Head of caudate nucleus (tissue), 42 donors: Measurements from ENCODE around the gene AP1AR.
"Not testable (repeated sequence)": the region's sequence is repeated elsewhere in the genome, so short reads cannot be mapped to it uniquely, and the experiment has no call there.

ENCODE experiments used
- DNase-seq, 42 donors: peaks; one replicate each; pipeline versions ENCODE4 v3.0.0 to v3.0.0-alpha.2; 2020 to 2021; ENCODE audit warnings: mixed read lengths in 7 of 42
- intact Hi-C: fragments of 100-400 bp; cut with DNase I; formaldehyde crosslinking; loops from one replicate; pipeline ENCODE4 v1.15.0; 2022

The AP1AR gene, protein sequence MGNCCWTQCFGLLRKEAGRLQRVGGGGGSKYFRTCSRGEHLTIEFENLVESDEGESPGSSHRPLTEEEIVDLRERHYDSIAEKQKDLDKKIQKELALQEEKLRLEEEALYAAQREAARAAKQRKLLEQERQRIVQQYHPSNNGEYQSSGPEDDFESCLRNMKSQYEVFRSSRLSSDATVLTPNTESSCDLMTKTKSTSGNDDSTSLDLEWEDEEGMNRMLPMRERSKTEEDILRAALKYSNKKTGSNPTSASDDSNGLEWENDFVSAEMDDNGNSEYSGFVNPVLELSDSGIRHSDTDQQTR

DNA sequence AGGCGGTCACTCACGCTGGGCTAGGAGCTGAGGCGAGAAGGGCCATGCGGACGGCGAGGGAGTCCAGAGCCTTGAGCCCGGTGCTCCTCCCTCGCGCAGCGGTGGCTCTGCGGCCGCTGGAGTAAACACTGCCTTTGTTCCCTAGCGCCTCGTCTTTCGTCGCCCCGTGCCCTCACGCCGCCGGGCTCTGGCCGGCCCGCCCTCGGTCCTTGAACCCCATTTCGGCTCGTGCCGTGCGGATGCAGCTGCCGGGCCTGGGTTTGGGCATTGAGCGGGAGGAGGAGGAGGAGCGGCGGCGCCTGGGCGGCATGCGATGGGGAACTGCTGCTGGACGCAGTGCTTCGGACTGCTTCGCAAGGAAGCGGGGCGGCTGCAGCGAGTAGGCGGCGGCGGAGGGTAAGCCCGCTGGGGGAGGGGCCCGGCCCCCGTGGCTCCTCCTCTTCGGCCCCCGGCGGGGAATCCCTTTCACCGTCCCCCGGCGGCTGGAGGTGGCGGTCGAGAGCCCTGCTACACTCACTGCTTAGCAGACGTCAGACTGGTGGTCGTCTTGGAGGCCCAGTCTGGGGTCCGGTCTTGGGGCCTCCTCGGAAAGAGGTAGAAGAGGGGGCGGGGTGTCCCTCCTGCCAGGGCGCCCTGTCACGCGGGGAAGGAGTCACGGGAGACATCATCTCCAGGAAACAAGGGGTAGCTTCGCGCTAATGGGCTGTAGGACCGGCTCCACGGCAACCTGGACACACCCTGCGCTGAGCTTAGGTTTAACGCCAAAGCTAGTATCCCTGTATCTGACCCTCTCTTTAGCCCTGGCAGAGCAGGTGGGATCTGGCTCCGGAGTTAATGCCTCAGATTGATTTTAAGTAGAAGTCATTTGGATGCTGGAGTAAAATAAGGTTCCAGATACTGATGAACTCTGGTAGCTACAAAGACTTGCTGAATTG is at the start of gene AP1AR:
TSS of gene AP1AR (plus strand) at position 9 of the 935 bp plus-strand sequence. CDS start at position 314, 305 bp downstream.
- DNase-seq = peak; percentile 36 to 90 (median 79)
- intact Hi-C loops = loop anchor here (5.0 kb wide), 1 partner anchor 85 kb away; the partner anchor contains the start of gene FAM241A

DNA sequence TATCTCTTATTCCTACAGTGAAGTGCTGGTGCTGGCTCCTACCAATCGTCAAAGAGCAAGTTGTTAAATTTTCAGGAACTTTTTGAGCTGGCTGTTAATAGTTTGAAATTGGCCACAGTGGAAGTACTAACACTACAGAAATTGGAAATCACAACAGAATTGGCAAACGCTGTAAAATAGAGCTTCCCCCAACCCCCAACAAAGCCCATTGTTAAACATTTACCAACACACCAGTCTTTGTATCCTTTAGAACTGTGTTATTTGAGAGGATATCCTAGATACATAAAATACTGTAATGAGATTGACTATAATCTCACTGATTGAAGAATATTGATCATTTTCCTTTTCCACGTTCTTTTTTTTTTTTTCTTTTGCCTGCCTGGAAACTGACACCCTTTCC is 49.0 kb upstream of the AP1AR start:
- DNase-seq = peak in 9 of 42 donors; percentile 7 to 58 (median 10)
- intact Hi-C loops = no loop called here

DNA sequence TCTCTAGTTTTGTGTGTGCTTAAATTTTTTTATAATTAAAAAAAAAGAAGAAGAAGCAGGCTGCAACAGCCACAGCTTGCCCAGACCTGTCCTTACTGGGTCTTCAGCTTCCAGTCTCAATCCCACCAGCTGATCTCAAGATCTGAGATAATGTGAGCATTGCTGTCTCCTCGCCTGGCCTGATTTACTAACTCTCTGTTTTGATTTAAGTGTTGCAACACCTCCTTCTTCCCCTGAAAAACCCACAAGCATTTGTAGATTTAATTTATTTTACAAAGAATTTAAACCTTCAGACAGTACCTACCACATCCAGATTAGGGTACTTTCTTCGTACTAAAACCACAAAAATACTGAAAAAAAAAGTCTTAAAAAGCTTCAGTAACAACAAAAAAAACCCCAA is 48.3 kb upstream of the AP1AR start:
- intact Hi-C loops = no loop called here
- no peak for DNase-seq

DNA sequence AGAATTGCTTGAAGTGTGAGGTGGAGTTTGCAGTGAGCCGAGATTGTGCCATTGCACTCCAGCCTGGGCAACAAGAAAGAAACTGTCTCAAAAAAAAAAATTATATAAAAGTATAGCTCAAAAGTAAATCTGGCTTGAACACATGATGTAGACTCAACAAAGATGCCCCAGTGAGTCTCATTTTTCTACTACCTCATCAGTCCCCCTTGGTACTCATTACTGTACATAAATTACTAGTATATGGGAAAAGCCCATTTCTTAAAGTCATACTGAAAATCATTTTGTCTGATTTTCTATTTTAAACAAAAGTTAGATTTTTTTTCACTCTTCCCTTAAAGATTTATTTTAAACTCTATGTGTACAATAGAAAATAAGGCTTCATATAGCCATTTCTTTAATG is 47.1 kb upstream of the AP1AR start:
- no peak for DNase-seq
- intact Hi-C loops = no loop called here

DNA sequence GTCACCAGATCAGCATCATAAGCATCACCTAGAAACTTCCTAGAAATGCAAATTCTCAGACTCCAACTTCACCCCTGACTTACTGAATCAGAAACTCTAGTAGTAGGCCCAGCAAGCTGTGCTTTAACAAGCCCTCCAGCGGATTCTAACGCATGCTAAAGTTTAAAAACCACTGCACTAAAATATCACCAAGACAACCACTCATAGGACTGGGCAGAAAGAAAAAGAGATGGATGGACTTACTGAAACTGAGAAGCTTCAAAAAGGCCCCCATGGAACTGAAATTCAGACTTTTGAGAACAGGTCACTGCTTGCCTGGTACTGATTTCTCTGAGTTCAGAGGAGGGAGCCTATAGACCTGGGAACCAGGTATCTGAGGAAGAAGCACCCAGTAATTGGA is 46.3 kb upstream of the AP1AR start:
- no peak for DNase-seq
- intact Hi-C loops = no loop called here

DNA sequence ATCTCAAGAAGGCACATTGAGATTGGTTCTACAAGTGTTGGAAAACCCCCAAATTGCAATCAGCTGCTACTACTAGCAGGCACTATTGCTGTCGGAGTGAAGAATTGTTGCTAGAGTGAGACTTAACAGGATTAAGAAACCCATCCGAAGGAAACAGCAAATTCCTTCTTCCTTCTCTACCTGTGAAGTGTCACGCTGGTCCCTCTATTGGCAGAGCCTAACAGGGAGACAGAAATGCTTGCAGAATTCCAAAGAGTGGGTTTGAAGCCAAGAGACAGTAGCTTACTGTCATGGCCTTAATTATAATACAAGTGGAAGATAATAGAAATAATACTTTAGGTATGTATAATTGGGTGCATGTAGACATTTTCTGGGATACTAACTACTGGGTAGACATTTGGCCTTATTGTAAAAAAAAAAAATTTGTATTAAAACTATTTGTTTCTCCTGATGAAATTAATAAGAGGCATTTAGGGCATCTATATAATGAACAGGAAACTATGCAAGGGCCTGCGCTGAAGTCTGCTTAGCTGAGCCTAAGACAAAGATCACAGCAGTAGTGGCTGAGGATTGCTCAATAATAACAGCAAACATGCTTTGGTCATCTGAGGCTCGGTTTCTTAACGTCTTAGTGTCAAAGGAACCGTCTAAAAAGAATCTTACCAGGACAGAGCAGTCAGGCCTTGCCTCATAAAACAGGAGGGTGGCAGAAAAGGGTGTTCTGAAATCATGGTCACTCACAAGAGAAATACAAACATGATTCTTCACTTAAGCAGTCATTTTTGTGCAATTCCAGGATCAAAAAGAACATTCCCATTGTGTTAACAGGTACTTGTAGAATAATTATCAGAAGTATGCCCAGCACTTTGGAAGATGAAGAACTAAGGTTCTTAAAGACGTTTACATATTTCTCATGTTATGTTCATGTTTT is 45.6 kb upstream of the AP1AR start:
- DNase-seq = no peak
- intact Hi-C loops = no loop called here

DNA sequence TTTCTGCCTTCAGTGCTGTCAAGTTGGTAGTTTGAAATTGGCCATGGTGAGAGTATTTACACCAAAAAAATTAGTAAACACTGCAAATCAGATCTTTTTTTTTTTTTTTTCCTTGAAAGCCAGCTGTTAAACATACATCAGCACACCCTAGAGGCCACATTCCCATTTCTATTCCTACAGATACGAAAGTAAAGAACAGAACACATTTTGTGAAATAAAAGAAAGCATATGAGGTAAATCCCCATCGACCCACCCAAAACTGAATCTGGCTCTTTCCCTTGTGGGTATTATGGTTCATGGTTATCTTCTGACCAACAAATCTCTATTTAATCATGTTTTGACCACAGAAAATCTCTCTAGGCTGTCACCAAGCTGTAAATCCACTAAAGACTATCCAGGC is 41.8 kb upstream of the AP1AR start:
- no peak for DNase-seq
- intact Hi-C loops = no loop called here

DNA sequence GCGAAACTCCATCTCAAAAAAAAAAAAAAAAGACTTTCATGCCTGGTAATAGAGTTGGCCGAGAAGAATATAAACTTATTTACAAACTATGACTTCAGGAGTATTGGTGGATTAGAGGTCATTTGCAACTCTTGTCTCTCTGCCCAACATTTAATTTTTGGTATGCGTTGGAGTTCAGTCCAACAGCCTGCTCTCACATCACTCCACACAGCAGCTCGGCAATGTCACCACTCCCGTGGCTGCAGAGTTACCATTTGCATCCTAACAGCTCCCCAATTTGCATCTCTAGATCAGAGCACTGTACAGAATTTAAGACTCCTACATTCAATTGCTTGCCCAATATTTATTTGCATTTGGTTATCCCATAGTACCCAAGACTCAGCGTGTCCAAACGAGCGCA is 40.9 kb upstream of the AP1AR start:
- no peak for DNase-seq
- intact Hi-C loops = no loop called here

DNA sequence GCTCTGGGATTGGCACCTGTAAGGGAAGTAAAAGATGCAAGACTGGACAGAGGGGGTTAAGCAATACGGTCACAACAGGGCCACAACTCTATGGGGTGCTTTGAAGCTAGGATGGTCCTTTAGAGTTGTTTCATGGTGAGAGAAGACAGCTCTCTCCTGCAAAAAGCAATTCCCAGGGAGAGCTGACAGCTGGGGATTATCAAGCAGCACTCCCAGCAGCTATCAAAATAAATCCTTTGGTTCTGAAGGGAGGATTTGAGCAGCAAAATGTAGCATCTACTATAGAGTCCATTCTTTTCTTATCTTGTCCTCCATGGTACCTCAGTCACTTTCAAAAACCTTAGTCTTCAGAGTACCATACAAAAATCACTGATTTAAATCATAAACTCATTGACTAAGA is 35.1 kb upstream of the AP1AR start:
- intact Hi-C loops = no loop called here
- DNase-seq = no peak

DNA sequence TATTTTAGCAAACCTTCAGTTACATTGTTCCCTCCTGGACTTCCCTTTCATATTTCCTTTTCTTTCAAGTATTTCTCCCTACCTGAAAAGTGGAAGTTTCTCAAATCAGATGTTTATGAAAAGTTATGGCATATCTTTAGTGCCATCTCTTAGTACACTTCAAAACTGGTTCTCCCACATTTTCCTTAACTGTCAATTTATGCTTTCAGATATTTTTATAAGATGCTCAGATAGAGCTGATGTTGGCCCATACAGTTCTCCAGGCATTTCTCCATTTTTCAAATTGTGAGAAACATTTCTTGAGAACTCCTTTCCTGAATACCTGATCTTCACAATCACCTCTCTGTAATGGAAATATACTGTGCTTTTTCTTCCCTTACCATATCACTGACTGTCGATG is 32.5 kb upstream of the AP1AR start:
- no peak for DNase-seq
- intact Hi-C loops = no loop called here

DNA sequence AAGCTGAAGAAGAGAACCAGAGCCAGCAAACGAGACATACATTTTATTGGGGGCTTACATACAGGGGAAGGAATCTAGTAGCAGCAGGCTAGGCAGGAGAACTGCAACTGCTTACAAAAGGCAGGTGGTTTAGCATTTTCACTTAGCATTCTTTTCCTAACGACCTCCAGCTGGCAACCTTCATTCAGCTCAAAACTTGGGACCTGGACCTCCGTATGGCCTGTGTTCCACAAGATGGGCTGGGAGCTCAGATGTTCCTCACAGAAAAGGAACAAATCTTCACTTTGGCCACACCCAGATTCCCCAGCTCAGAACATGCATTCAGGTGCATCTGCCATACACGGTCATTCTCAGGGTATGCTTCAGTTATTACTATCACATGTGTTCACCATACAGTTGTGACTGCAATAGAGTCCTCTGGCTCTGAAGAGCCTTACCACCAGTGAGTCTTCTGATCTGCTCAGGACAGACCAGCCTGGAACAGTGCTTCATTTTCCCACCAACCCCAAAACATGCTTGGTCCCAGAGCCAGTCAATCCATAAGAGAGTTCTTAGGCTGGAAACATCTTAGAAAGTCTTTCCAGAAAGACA is 29.6 kb upstream of the AP1AR start:
- no peak for DNase-seq
- intact Hi-C loops = no loop called here

DNA sequence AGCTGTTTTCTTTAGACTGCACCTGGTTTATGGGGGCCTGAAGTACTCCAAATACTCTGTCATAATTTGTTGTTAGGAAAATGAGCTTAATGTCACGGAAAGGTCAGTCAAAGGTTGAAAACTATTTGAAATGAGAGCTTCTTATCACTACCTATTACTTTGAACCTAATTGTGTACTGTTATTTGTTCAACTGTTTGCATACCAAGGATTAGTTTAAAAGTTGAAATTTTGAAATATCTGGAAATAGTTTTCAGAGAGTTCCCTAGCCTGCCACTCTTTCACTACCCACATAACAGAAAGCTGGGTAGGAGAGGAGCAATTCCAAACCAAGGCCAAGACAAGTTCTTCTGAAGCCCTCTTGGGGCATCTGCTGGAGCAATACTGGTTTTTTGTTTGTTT is 28.0 kb upstream of the AP1AR start:
- no peak for DNase-seq
- intact Hi-C loops = no loop called here

DNA sequence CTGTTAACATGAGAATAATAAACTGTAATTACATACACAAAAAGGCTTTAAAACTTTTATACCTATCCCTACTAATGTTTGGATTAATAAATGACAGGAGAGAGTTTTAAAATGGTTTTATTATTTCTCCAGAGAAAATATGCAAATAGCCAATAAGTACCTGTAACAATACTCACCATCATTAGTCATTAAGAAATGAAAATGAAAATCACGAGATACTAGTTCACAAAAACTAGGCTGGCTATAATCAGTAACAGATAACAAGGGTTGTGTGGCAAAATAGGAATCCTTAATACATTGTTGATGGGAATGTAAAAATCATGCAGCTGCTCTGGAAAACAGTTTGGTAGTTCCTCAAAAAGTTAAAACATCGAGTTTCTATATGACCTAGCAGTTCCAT is 25.2 kb upstream of the AP1AR start:
- intact Hi-C loops = no loop called here
- DNase-seq = no peak

DNA sequence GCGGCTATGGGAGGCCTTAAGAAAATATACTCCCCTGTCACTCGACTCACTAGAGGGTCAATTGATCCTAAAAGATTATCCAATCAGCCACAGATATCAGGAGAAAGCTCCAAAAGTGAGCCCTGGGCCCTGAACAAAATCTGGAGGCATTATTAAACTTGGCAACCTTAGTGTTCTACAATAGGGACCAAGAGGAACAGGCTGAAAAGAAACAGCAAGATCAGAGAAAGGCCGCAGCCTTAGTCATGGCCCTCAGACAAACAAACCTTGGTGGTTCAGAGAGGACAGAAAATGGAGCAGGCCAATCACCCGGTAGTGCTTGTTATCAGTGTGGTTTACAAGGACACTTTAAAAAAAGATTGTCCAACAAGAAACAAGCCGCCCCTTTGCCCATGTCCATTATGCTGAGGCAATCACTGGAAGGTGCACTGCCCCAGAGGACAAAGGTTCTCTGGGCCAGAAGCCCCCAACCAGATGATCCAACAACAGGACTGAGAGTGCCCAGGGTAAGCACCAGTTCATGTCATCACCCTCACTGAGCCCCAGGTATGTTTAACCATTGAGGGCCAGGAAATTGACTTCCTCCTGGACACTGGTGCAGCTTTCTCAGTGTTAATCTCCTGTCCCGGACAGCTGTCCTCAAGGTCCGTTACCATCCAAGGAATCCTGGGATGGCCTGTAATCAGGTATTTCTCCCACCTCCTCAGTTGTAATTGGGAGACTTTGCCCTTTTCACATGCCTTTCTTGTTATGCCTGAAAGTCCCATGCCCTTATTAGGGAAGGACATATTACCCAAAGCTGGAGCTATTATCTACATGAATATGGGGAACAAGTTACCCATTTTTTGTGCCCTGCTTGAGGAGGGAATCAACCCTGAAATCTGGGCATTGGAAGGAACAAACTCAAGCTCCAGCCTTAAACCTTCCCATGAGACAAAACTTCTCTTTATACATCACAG is 23.2 kb upstream of the AP1AR start:
- DNase-seq, intact Hi-C loops: not testable (repeated sequence)

DNA sequence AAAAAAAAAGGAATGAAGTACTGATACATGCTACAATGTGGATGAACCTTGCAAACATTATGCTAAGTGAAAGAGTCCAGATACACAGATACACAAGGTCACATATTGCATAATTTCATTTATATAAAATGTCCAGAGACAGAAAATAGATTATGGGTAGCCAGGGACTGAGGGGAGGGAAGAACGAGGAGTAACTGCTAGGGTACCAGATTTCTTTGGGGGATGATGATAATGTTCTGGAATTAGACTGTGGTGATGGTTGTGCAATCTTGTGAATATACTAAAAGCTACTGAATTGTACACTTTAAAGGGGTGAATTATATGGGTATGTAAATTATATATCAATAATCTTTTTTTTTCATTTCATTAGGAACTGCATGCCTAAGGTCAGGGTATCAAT is 20.8 kb upstream of the AP1AR start:
- no peak for DNase-seq
- intact Hi-C loops = no loop called here

DNA sequence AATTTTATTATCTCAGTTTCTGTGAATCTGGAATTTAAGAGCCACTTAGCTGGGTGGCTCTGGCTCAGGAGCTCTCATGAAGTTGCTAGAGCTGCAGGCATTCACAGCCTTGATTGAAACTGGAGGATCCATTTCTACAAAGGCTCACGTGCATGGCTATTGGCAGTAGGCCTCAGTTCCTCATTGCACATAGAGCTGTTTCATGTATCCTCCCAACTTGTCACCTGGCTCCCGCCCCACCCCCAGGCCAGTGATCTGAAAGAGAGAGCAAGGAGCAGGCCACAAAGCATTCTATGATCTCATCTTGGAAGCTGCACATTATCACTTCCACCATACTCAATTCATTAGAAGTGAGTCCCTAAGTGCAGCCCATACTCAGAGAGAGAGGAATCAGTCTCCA is 18.5 kb upstream of the AP1AR start:
- no peak for DNase-seq
- intact Hi-C loops = no loop called here

DNA sequence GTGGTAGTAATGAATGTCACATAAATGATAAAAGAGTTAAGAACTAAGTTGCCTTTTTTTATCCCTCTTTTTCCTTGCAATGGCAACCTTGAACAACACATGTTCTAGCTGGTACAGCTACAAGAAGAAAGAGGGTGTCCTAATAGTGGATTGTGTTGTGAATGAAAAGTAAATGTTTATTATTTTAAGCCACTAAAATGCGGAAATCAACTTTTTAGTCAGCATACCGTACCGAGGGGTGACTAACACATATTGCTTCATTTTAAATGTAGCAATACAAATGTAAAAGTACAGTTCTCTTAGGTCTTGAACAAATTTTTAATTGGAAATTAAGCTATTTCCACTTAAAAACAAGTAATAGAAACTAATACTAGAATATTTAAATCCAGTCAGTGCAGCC is 17.7 kb upstream of the AP1AR start:
- DNase-seq = no peak
- intact Hi-C loops = no loop called here
